WTC11 (cell line): Measurements from ENCODE around the gene MEX3D. TPM values are rescaled to one million over a fixed set of nuclear protein-coding genes. Genes with fewer than 3 reads are reported as not detected.

Source experiments
- CDX4 ChIP-seq: fragments of 250-450 bp; sonication (Bioruptor Pico); IDR thresholded peaks from 2 replicates; pipeline ENCODE4 v1.9.0; 2021; ENCODE audit warnings: moderate library complexity, mild to moderate bottlenecking, inconsistent platforms, borderline replicate concordance
- FOXP1 ChIP-seq: sonication (generic); formaldehyde crosslinking; IDR thresholded peaks from 2 replicates; pipeline ENCODE4 v1.8.0; 2022; ENCODE audit warnings: missing genetic modification reagents, mild to moderate bottlenecking, moderate library complexity, borderline replicate concordance
- GRHL2 ChIP-seq: fragments of 250-450 bp; sonication (Bioruptor Pico); IDR thresholded peaks from 2 replicates; pipeline ENCODE4 v1.8.0; 2022; ENCODE audit warnings: mild to moderate bottlenecking, moderate library complexity; ENCODE audit not compliant: insufficient replicate concordance, severe bottlenecking
- GTF2I ChIP-seq: fragments of 250-450 bp; sonication (Bioruptor Pico); conservative IDR thresholded peaks from 2 replicates; pipeline ENCODE4 v1.4.0; 2021; ENCODE audit warnings: mild to moderate bottlenecking
- MXD4 ChIP-seq: fragments of 250-450 bp; sonication (Bioruptor Pico); IDR thresholded peaks from 2 replicates; pipeline ENCODE4 v1.8.0; 2021; ENCODE audit warnings: mild to moderate bottlenecking, moderate library complexity, borderline replicate concordance
- NFE2L1 ChIP-seq: sonication (generic); formaldehyde crosslinking; IDR thresholded peaks from 2 replicates; pipeline ENCODE4 v1.8.1; 2023; ENCODE audit warnings: missing genetic modification reagents
- NR2C2 ChIP-seq: sonication (generic); formaldehyde crosslinking; IDR thresholded peaks from 2 replicates; pipeline ENCODE4 v1.8.0; 2022; ENCODE audit warnings: mild to moderate bottlenecking, missing genetic modification reagents
- NR3C1 ChIP-seq: sonication (generic); formaldehyde crosslinking; conservative IDR thresholded peaks from 2 replicates; pipeline ENCODE4 v1.8.1; 2023; ENCODE audit warnings: low read depth, mild to moderate bottlenecking, missing genetic modification reagents
- PREB ChIP-seq: sonication (generic); formaldehyde crosslinking; IDR thresholded peaks from 2 replicates; pipeline ENCODE4 v1.8.1; 2022; ENCODE audit warnings: mild to moderate bottlenecking, missing genetic modification reagents, moderate library complexity, borderline replicate concordance
- PRRX2 ChIP-seq: fragments of 250-450 bp; sonication (Bioruptor Pico); IDR thresholded peaks from 2 replicates; pipeline ENCODE4 v1.8.0; 2021; ENCODE audit warnings: mild to moderate bottlenecking
- RELA ChIP-seq: sonication (generic); formaldehyde crosslinking; IDR thresholded peaks from 2 replicates; pipeline ENCODE4 v1.8.1; 2022; ENCODE audit warnings: missing genetic modification reagents, mild to moderate bottlenecking, borderline replicate concordance
- STAT6 ChIP-seq: sonication (generic); formaldehyde crosslinking; conservative IDR thresholded peaks from 2 replicates; pipeline ENCODE4 v1.8.1; 2023; ENCODE audit warnings: mild to moderate bottlenecking, low read depth, missing genetic modification reagents, moderate library complexity
- USF1 ChIP-seq: sonication (generic); formaldehyde crosslinking; IDR thresholded peaks from 2 replicates; pipeline ENCODE4 v1.8.0; 2022; ENCODE audit warnings: mild to moderate bottlenecking, missing genetic modification reagents
- ZNF138 ChIP-seq: sonication (generic); formaldehyde crosslinking; conservative IDR thresholded peaks from 2 replicates; pipeline ENCODE4 v1.8.1; 2022; ENCODE audit warnings: mild to moderate bottlenecking, moderate library complexity, missing genetic modification reagents
- ZNF219 ChIP-seq: sonication (generic); formaldehyde crosslinking; IDR thresholded peaks from 2 replicates; pipeline ENCODE4 v1.8.0; 2023; ENCODE audit warnings: missing genetic modification reagents, mild to moderate bottlenecking, borderline replicate concordance
- ZNF423 ChIP-seq: fragments of 250-450 bp; sonication (Bioruptor Pico); IDR thresholded peaks from 2 replicates; pipeline ENCODE4 v2.1.2; 2022; ENCODE audit warnings: mild to moderate bottlenecking, moderate library complexity
- total RNA-seq: library from RNA; stranded (reverse); gene quantifications from 3 replicates; pipeline ENCODE4 v1.2.3, GENCODE V29; 2021
- TF ChIP-seq, protein P1 (sequence below): fragments of 250-450 bp; sonication (Bioruptor Pico); conservative IDR thresholded peaks from 2 replicates; pipeline ENCODE4 v1.9.0; 2021; ENCODE audit warnings: mild to moderate bottlenecking
- TF ChIP-seq, protein P2 (sequence below): sonication (generic); formaldehyde crosslinking; IDR thresholded peaks from 2 replicates; pipeline ENCODE4 v1.8.1; 2022; ENCODE audit warnings: low read depth, mild to moderate bottlenecking, moderate library complexity, missing genetic modification reagents, borderline replicate concordance
- TF ChIP-seq, protein P3 (sequence below): sonication (generic); formaldehyde crosslinking; IDR thresholded peaks from 2 replicates; pipeline ENCODE4 v1.8.1; 2023; ENCODE audit warnings: mild to moderate bottlenecking, missing genetic modification reagents, moderate library complexity
- TF ChIP-seq, protein P4 (sequence below): sonication (generic); formaldehyde crosslinking; IDR thresholded peaks from 2 replicates; pipeline ENCODE4 v1.8.0; 2023; ENCODE audit warnings: mild to moderate bottlenecking, missing genetic modification reagents
- TF ChIP-seq, protein P5 (sequence below): sonication (generic); formaldehyde crosslinking; IDR thresholded peaks from 2 replicates; pipeline ENCODE4 v1.8.0; 2022; ENCODE audit warnings: missing genetic modification reagents

MEX3D gene
- total RNA-seq, 1 experiment from 2014 or later: 69.5 TPM

DNA sequence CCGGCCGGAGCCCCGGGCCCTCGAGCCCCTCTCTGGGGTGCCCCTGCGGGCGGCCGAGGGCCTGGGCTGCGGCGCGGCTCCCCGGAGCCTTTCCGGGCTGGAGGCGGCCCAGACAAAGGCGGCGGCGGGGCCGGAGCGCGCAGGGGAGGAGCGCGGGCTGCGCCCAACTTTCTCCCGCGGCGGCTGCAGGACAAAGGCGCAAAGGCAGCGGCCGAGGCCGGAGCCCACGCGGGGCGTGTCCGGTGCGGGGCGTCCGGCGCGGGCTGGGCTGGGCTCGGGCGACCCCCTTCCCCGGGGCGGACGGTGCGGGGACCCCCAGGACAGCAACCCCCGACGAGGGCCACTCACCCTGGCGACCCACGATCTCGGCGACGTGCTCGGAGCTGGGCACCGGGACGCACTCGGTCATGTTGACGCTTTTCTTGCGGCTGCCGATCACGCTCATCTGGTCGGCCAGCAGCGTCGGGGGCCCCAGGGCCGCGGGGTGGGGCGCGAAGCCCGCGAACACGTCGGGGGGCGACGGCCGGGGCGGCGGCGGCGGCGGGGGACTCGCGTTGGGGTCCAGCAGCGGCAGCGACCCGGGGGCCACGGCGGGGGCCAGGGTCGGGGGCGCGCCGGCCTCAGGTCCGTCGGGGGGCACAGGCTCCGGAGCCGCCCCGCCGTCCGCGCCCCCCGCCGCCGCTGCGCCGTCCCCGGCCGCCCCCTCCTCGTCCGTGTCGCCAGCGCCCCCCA, 843 bp downstream of the MEX3D start (continued):
- TF ChIP-seq, protein P1, sequence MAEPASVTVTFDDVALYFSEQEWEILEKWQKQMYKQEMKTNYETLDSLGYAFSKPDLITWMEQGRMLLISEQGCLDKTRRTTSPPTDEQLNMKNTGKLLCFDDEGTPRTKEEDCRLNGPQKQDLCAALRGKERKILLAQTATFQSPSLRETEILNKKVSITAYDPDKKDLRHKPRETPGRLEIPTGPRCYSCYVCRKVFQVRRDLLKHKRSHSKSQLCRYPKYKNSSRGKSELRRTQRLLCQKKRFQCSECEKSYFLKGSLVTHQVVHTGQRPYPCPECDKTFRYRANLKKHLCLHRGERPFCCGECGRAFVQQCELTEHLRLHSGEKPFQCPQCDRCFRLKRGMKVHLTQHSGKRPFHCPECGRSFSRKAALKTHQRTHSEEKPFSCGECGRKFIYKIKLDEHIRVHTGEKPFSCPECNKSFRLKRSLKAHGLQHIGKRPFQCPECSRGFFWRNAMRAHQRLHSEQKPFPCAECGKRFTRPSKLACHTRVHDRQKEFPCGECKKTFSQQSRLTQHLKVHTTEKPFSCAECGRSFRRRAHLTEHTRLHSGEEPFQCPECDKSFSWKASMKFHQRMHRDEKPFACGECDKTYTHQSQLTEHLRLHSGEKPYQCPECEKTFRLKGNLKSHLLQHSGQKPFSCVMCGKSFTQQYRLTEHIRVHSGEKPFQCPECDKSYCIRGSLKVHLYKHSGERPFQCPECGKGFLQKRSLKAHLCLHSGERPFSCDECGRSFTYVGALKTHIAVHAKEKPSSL (CRISPR knock-in tag): no peak
- TF ChIP-seq ZNF219 (peak; percentile 11; the same call in 1 of the 2 replicates), NFE2L1 (no peak), GRHL2 (CRISPR knock-in tag) (no peak), FOXP1 (CRISPR knock-in tag) (no peak), USF1 (CRISPR knock-in tag) (no peak), PRRX2 (CRISPR knock-in tag) (no peak), CDX4 (CRISPR knock-in tag) (no peak), ZNF423 (peak; percentile 72), GTF2I (CRISPR knock-in tag) (no peak), NR3C1 (CRISPR knock-in tag) (no peak), MXD4 (CRISPR knock-in tag) (no peak), PREB (CRISPR knock-in tag) (no peak), ZNF138 (CRISPR knock-in tag) (no peak), RELA (no peak), STAT6 (CRISPR knock-in tag) (no peak), NR2C2 (CRISPR knock-in tag) (no peak)
- TF ChIP-seq, protein P2, sequence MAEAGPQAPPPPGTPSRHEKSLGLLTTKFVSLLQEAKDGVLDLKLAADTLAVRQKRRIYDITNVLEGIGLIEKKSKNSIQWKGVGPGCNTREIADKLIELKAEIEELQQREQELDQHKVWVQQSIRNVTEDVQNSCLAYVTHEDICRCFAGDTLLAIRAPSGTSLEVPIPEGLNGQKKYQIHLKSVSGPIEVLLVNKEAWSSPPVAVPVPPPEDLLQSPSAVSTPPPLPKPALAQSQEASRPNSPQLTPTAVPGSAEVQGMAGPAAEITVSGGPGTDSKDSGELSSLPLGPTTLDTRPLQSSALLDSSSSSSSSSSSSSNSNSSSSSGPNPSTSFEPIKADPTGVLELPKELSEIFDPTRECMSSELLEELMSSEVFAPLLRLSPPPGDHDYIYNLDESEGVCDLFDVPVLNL (CRISPR knock-in tag): peak; percentile 45; the same call in 1 of the 2 replicates
- TF ChIP-seq, protein P3, sequence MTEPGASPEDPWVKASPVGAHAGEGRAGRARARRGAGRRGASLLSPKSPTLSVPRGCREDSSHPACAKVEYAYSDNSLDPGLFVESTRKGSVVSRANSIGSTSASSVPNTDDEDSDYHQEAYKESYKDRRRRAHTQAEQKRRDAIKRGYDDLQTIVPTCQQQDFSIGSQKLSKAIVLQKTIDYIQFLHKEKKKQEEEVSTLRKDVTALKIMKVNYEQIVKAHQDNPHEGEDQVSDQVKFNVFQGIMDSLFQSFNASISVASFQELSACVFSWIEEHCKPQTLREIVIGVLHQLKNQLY: no peak
- TF ChIP-seq, protein P4, sequence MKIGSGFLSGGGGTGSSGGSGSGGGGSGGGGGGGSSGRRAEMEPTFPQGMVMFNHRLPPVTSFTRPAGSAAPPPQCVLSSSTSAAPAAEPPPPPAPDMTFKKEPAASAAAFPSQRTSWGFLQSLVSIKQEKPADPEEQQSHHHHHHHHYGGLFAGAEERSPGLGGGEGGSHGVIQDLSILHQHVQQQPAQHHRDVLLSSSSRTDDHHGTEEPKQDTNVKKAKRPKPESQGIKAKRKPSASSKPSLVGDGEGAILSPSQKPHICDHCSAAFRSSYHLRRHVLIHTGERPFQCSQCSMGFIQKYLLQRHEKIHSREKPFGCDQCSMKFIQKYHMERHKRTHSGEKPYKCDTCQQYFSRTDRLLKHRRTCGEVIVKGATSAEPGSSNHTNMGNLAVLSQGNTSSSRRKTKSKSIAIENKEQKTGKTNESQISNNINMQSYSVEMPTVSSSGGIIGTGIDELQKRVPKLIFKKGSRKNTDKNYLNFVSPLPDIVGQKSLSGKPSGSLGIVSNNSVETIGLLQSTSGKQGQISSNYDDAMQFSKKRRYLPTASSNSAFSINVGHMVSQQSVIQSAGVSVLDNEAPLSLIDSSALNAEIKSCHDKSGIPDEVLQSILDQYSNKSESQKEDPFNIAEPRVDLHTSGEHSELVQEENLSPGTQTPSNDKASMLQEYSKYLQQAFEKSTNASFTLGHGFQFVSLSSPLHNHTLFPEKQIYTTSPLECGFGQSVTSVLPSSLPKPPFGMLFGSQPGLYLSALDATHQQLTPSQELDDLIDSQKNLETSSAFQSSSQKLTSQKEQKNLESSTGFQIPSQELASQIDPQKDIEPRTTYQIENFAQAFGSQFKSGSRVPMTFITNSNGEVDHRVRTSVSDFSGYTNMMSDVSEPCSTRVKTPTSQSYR (CRISPR knock-in tag): no peak
- TF ChIP-seq, protein P5, sequence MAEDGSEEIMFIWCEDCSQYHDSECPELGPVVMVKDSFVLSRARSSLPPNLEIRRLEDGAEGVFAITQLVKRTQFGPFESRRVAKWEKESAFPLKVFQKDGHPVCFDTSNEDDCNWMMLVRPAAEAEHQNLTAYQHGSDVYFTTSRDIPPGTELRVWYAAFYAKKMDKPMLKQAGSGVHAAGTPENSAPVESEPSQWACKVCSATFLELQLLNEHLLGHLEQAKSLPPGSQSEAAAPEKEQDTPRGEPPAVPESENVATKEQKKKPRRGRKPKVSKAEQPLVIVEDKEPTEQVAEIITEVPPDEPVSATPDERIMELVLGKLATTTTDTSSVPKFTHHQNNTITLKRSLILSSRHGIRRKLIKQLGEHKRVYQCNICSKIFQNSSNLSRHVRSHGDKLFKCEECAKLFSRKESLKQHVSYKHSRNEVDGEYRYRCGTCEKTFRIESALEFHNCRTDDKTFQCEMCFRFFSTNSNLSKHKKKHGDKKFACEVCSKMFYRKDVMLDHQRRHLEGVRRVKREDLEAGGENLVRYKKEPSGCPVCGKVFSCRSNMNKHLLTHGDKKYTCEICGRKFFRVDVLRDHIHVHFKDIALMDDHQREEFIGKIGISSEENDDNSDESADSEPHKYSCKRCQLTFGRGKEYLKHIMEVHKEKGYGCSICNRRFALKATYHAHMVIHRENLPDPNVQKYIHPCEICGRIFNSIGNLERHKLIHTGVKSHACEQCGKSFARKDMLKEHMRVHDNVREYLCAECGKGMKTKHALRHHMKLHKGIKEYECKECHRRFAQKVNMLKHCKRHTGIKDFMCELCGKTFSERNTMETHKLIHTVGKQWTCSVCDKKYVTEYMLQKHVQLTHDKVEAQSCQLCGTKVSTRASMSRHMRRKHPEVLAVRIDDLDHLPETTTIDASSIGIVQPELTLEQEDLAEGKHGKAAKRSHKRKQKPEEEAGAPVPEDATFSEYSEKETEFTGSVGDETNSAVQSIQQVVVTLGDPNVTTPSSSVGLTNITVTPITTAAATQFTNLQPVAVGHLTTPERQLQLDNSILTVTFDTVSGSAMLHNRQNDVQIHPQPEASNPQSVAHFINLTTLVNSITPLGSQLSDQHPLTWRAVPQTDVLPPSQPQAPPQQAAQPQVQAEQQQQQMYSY (CRISPR knock-in tag): no peak
